ENCODE results near the gene COL18A1. TPM values are rescaled to one million over a fixed set of nuclear protein-coding genes. Genes with fewer than 3 reads are reported as not detected.

COL18A1 gene
- total RNA-seq, 1 donor from 2014 or later = 187 TPM

DNA sequence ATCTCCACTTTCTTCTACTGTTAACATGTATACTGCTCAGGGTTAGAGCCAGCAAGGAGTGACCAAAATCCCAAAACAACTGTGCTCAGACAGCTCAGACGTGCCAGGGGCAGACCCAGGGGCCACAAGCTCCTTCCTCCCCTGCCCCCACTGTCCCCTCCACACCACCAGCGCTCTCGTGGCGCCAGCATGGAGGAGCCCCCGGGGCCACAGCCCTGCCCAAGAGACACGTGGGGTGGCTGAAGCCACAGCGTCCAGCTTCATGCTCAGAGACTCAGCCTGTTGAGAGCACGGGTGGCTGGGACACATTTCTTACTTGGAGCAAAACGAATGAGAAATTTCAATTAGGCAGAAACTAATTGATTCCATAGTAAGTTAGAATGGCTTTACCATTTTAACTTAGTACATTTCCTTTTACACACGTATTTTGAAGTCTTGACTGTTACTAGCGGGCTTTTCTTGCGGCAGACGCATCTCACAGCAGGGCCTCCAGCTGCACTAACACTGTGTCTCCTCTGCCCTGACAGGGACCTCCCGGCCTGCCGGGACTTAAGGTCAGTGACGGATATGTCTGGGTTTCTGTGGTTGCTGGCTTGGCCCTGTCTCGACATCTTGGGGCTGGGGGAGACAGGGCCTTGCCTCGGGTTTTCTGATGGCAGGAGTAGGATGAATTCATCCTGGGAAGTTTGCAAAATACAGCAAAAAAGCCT is 83.1 kb downstream of the COL18A1 start:
- no peak for DNase-seq (ENCODE audit: low read depth)

- no peak for DNase-seq (ENCODE audit: low read depth)
Observed at GRCh38 chr21:45488931-45489721, 84.2 kb downstream of the COL18A1 start.

DNA sequence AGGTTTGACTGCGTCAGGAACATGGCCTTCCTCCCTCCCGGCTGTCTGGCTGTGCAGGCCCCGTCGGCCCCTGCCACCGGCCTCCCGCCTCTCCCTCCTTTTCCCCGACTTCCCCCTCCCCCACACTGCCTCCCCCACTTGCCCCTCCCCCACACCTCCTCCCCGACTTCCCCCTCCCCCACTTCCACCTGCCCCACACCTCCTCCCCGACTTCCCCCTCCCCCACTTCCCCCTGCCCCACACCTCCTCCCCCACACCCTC is 84.7 kb downstream of the COL18A1 start:
- DNase-seq (ENCODE audit: low read depth) = no peak

GRCh38 chr21:45490049-45490731 is 85.2 kb downstream of the COL18A1 start:
- no peak for DNase-seq (ENCODE audit: low read depth)

- DNase-seq (ENCODE audit: low read depth) = no peak
Observed at GRCh38 chr21:45491056-45491455, 86.1 kb downstream of the COL18A1 start.

- DNase-seq (ENCODE audit: low read depth) = no peak
Observed at GRCh38 chr21:45491623-45492022, 86.7 kb downstream of the COL18A1 start.

- no peak for DNase-seq (ENCODE audit: low read depth)
Observed at GRCh38 chr21:45492765-45493164, 87.8 kb downstream of the COL18A1 start.

- no peak for DNase-seq (ENCODE audit: low read depth)
Observed at GRCh38 chr21:45493401-45494001, 88.5 kb downstream of the COL18A1 start.

DNA sequence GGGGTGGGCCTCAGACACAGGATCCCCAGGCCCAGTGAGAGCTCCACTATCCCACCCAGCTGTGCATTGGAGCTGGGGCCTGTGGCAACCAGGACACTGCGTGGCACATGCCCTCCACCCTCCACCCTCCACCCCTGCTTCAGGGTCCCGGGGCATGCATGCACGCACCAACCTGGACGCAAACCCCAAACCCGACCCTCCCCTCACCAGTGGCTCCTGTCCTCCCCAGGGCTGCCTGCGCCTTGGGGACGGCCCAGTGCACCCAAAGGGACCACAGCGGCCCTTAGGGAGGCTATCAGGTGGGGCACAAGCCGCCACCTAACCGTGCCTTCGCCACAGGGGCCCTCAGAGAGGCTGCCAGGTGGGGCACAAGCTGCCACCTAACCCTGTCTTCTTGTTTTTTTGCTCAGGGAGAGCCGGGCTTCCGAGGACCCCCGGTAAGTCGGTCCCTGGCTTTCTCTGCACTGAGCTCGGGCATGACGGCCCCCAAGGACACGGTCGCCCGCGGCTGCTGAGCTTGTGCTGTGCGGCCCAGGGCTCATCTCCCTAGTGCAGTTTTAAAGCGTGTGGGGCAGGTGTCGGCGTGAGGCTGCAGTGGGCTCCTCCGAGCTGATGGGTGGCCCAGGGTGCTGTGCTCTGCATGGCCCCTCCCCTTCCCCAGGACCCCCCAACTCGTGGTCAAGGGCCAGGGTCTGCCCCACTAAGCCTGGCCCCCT is 89.3 kb downstream of the COL18A1 start:
- DNase-seq (ENCODE audit: low read depth) = no peak

GRCh38 chr21:45494851-45495680 is 90.1 kb downstream of the COL18A1 start:
- no peak for DNase-seq (ENCODE audit: low read depth)

DNA sequence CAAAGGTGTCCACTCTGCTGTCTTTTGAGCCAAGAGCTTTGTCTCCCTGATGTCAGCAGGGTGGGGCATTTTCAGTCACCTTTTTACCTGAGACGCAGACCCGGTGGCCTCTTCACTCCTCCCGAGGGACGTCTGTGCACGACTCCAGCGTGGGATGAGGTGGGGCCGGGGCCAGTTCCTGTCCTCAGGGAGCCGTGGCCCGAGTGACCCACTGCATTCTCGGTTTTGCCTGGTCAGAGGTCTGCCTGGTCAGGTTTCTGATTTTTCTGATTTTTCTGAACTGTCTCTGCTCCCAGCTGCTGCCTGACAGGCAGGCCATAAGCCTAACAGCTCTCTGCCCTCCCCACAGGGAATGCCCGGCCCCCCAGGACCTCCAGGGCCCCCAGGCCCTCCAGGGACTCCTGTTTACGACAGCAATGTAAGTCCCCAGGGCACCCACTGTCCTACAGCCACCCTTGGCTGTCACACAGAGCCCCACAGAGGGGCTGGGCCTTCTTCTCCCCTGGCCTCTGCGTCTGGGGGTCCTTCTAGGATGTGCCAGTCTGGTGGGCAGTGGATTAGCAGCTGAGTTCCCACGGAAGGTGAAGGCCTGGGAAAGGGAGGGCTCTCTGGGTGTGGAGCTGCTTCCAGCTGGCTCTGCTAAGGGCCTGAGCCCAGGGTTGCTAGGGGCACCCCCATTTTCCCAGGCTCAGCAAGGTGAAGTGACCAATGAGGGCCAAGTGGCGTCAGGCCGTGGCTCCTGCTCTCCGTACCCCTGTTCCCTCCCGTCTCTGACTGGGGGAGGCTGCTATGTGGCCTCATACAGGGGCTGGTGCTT is 91.4 kb downstream of the COL18A1 start:
- no peak for DNase-seq (ENCODE audit: low read depth)

DNA sequence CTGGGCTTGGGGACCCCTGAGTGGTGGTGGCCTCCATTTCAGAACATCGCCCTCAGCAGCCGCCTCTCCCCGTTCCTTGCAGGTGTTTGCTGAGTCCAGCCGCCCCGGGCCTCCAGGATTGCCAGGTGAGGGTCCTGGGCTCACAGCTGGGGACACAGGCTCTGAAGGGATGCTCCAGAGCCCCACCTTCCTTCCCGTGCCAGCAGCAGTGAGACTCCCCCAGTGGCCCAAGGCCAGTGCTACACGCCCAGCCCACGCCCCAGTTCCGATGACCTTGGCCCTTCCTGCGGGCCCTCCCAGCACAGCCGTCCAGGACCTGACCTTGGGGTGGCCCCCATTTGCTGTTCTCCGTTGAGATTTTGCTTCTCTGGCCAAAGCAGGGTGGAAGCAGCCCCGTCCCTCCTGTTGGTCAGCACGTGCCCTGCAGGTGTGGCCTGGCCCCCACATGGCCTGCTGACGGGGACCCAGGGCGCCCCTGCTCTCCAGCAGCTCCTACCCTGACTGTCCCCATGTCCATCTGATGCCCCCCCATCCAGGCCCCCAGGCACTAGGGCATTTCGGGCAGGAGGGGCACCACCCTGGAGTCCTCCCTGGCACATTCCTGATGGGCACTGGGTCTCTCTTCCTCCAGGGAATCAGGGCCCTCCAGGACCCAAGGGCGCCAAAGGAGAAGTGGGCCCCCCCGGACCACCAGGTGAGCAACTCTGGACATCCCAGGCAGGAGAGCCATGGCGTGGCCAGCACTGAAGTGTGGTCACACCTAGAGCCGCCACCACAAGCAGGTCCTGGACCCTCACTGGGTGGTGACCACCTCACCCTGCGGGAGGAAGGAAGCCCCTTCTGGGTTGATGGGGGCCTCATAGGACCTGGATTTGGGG is 92.2 kb downstream of the COL18A1 start:
- no peak for DNase-seq (ENCODE audit: low read depth)

DNA sequence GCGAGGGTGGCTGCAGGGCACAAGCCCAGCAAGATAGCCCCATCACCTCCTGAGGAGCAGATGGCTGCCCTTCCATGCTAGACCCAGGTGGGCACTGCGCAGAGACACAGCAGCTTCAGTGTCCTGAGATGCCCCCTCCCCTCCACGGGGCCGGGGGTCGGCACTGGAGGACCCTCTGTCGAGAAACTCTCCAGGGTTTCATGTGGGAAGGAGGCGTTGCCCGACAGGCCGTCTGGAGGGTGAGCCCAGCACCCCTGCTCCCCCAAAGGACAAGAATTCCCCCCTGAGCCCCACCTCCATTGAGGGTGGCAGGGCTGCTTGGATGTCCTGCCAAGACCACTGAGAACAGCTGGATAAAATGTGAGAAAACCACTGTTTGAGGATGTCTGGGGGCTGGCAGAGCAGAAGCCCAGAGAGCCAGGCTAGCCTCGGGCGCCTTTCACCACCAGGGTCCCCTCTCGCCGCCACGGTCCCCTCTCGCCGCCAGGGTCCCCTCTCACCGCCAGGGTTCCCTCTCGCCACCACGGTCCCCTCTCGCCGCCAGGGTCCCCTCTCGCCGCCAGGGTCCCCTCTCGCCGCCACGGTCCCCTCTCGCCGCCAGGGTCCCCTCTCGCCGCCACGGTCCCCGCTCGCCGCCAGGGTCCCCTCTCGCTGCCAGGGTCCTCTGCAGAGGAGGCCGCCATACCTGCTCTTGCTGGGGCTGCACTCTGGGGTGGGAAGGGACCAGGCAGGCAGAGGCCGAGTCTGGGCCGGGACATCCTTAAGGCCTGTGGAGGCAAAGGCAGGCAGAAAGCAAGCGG is 93.1 kb downstream of the COL18A1 start:
- no peak for DNase-seq (ENCODE audit: low read depth)

- no peak for DNase-seq (ENCODE audit: low read depth)
Observed at GRCh38 chr21:45498646-45499000, 93.7 kb downstream of the COL18A1 start.

DNA sequence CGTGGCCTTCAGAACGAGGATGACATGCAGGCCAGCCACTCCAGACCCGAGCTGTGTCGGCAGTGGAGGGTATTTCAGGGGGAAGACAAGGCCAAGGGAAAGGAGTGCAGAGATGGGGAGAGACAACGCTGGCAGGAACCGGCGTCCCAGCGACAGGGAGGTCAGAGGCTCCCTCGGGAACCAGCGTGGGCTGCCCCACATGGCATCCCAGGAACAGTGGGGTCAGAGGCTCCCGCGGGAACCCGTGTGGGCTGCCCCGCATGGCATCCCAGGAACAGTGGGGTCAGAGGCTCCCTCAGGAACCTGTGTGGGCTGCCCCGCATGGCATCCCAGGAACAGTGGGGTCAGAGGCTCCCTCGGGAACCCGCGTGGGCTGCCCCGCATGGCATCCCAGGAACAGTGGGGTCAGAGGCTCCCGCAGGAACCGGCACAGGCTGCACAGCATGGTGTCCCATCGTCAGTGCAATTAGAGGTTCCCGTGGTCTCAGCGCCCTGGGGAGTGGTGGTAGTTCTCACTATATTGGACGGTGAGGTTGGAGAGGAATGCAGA is 94.3 kb downstream of the COL18A1 start:
- no peak for DNase-seq (ENCODE audit: low read depth)

- DNase-seq (ENCODE audit: low read depth) = no peak
Observed at GRCh38 chr21:45499970-45500577, 95.1 kb downstream of the COL18A1 start.
